HG02884 (cell line): ENCODE measurements around the gene EIF2D.

Experiments used
- ATAC-seq: cut with Tn5 transposase; IDR thresholded peaks from one replicate; pipeline ENCODE4 v1.9.1; 2021; ENCODE audit warnings: mild to moderate bottlenecking, moderate library complexity; ENCODE audit not compliant: unreplicated experiment

Gene EIF2D

GRCh38 chr1:206551296-206551985 lies 60.8 kb downstream of the EIF2D start:
- no peak for ATAC-seq

- no peak for ATAC-seq
These were observed 61.8 kb downstream of the EIF2D start for GRCh38 chr1:206550446-206550845.

- ATAC-seq, result no peak
These were observed 65.2 kb downstream of the EIF2D start for GRCh38 chr1:206547104-206547503.

- ATAC-seq, result no peak
These were observed 66.9 kb downstream of the EIF2D start for GRCh38 chr1:206545351-206545750.

GRCh38 chr1:206544562-206545257 lies 67.6 kb downstream of the EIF2D start:
- ATAC-seq, result no peak
